ENCODE measurements around the gene HSP90AA1. TPM values are rescaled to one million over a fixed set of nuclear protein-coding genes. Genes with fewer than 3 reads are reported as not detected.
A peak's percentile ranks its signal among the peaks of the same experiment; 100 is the strongest.

Gene HSP90AA1
- total and polyA plus RNA-seq, 9 donors: 197 to 502 (median 299) TPM

- WGBS, 3 donors: 18 to 20% (median 18%) methylated on average over 23 to 26 of the region's 26 CpGs
- TF ChIP-seq POLR2A (IDR thresholded peaks at IDR 0.05): no peak
- TF ChIP-seq CTCF (IDR thresholded peaks at IDR 0.05): peak in 1 of 3 donors; percentile 29
- H3K4me1 ChIP-seq (ENCODE audit: insufficient read depth): no peaks in the 10 kb centered on the region
- H3K9me3 ChIP-seq: no peaks in the 10 kb centered on the region
- H3K36me3 ChIP-seq: no peaks in the 10 kb centered on the region
- no peaks in the 10 kb centered on the region for H3K27me3 ChIP-seq
- no peak overlapping the region for H3K4me3 ChIP-seq
- intact Hi-C loops (cut with DNase I): no loop called here
- peak; percentile 73 to 88 (median 81) for DNase-seq
- H3K27ac ChIP-seq: no peak overlapping the region
Measured at GRCh38 chr14:102063109-102063807, 23.6 kb downstream of the HSP90AA1 start.

GRCh38 chr14:102058961-102059360 lies 27.9 kb downstream of the HSP90AA1 start:
- TF ChIP-seq CTCF (IDR thresholded peaks at IDR 0.05): no peak
- TF ChIP-seq POLR2A (IDR thresholded peaks at IDR 0.05): no peak
- no peak for TF ChIP-seq EP300 (IDR thresholded peaks at IDR 0.05)
- intact Hi-C loops (cut with DNase I): no loop called here
- H3K27ac ChIP-seq: no peak overlapping the region
- no peak for DNase-seq
- H3K4me1 ChIP-seq (ENCODE audit: insufficient read depth): no peaks in the 10 kb centered on the region
- no peaks in the 10 kb centered on the region for H3K36me3 ChIP-seq
- WGBS, 3 donors: 51 to 58% (median 55%) methylated on average over 5 of the region's 5 CpGs
- H3K27me3 ChIP-seq: no peaks in the 10 kb centered on the region
- H3K9me3 ChIP-seq: no peaks in the 10 kb centered on the region
- H3K4me3 ChIP-seq: no peak overlapping the region

- no peaks in the 10 kb centered on the region for H3K27me3 ChIP-seq
- H3K27ac ChIP-seq: no peak overlapping the region
- 64 to 72% (median 67%) methylated on average over 7 of the region's 7 CpGs for WGBS, 3 donors
- TF ChIP-seq CTCF (IDR thresholded peaks at IDR 0.05) (no peak), POLR2A (IDR thresholded peaks at IDR 0.05) (no peak), EP300 (IDR thresholded peaks at IDR 0.05) (no peak)
- H3K36me3 ChIP-seq: no peaks in the 10 kb centered on the region
- no peak overlapping the region for H3K4me3 ChIP-seq
- intact Hi-C loops (cut with DNase I): no loop called here
- no peaks in the 10 kb centered on the region for H3K4me1 ChIP-seq (ENCODE audit: insufficient read depth)
- no peak for DNase-seq
- H3K9me3 ChIP-seq: no peaks in the 10 kb centered on the region
Measured at GRCh38 chr14:102058146-102058545, 28.7 kb downstream of the HSP90AA1 start.

GRCh38 chr14:102057480-102058114 lies 29.2 kb downstream of the HSP90AA1 start:
- Histone ChIP-seq H3K36me3 (no peaks in the 10 kb centered on the region), H3K4me3 (no peak overlapping the region), H3K9me3 (no peaks in the 10 kb centered on the region), H3K4me1 (ENCODE audit: insufficient read depth) (no peaks in the 10 kb centered on the region), H3K27ac (no peak overlapping the region), H3K27me3 (no peaks in the 10 kb centered on the region)
- no peak for DNase-seq
- intact Hi-C loops (cut with DNase I): no loop called here
- TF ChIP-seq CTCF (IDR thresholded peaks at IDR 0.05): no peak
- TF ChIP-seq EP300 (IDR thresholded peaks at IDR 0.05): no peak
- no peak for TF ChIP-seq POLR2A (IDR thresholded peaks at IDR 0.05)
- WGBS, 3 donors: 34 to 48% (median 43%) methylated on average over 10 of the region's 10 CpGs
